H9 (cell line): ENCODE results near the gene CHRND. TPM values are rescaled to one million over a fixed set of nuclear protein-coding genes. Genes with fewer than 3 reads are reported as not detected.

Experiments used
- DNase-seq: peaks from one replicate; pipeline ENCODE4 v3.0.0-alpha.2; 2017
- H2AFZ ChIP-seq: one replicate; pipeline ENCODE4 v1.6.1; 2013; ENCODE audit warnings: mild to moderate bottlenecking, low read length, control low read depth, moderate library complexity
- H2AK5ac ChIP-seq: 2 replicates; pipeline ENCODE4 v1.6.1; 2013; ENCODE audit warnings: low read length, control low read depth, mixed read lengths; ENCODE audit not compliant: insufficient read length
- H2BK120ac ChIP-seq: one replicate; pipeline ENCODE4 v1.6.1; 2013; ENCODE audit warnings: low read depth, mild to moderate bottlenecking, low read length, control low read depth, inconsistent platforms; ENCODE audit not compliant: poor library complexity, severe bottlenecking
- H2BK12ac ChIP-seq: 2 replicates; pipeline ENCODE4 v1.6.1; 2013; ENCODE audit warnings: low read length, control low read depth, mixed read lengths, low read depth; ENCODE audit not compliant: insufficient read length
- H2BK15ac ChIP-seq: 2 replicates; pipeline ENCODE4 v1.6.1; 2013; ENCODE audit warnings: low read depth, low read length, control low read depth
- H2BK20ac ChIP-seq: one replicate; pipeline ENCODE4 v1.6.1; 2013; ENCODE audit warnings: low read depth, mild to moderate bottlenecking, low read length, control low read depth, inconsistent platforms; ENCODE audit not compliant: poor library complexity, severe bottlenecking
- H2BK5ac ChIP-seq: 2 replicates; pipeline ENCODE4 v1.6.1; 2013; ENCODE audit warnings: low read length, control low read depth, mixed read lengths; ENCODE audit not compliant: insufficient read length
- H3K14ac ChIP-seq: 2 replicates; pipeline ENCODE4 v1.6.1; 2013; ENCODE audit warnings: low read length, control low read depth; ENCODE audit not compliant: insufficient read depth
- H3K18ac ChIP-seq: 2 replicates; pipeline ENCODE4 v1.6.1; 2013; ENCODE audit warnings: low read depth, mild to moderate bottlenecking, mixed read lengths, low read length, control low read depth; ENCODE audit not compliant: insufficient read length
- H3K23ac ChIP-seq: 2 replicates; pipeline ENCODE4 v1.6.1; 2013; ENCODE audit warnings: low read length, control low read depth, mixed read lengths, low read depth; ENCODE audit not compliant: insufficient read length
- H3K23me2 ChIP-seq: 2 replicates; pipeline ENCODE4 v1.6.1; 2013; ENCODE audit warnings: low read depth, mild to moderate bottlenecking, mixed read lengths, low read length, control low read depth; ENCODE audit not compliant: insufficient read length, poor library complexity, severe bottlenecking
- H3K27ac ChIP-seq: 2 replicates; pipeline ENCODE4 v1.5.1; 2013; ENCODE audit warnings: low read length, control low read depth, mixed read lengths, low read depth; ENCODE audit not compliant: insufficient read length
- H3K27me3 ChIP-seq: 2 replicates; pipeline ENCODE4 v1.6.1; 2013; ENCODE audit warnings: low read length, control low read depth, inconsistent platforms; ENCODE audit not compliant: insufficient read depth
- H3K4ac ChIP-seq: 2 replicates; pipeline ENCODE4 v1.6.1; 2013; ENCODE audit warnings: low read depth, mild to moderate bottlenecking, control low read depth, inconsistent platforms, low read length, moderate library complexity
- H3K4me1 ChIP-seq: 2 replicates; pipeline ENCODE4 v1.6.1; 2013; ENCODE audit warnings: low read length, control low read depth, inconsistent platforms; ENCODE audit not compliant: insufficient read depth
- H3K4me2 ChIP-seq: 2 replicates; pipeline ENCODE4 v1.6.1; 2013; ENCODE audit warnings: low read length, control low read depth, mixed read lengths; ENCODE audit not compliant: insufficient read length, insufficient read depth
- H3K56ac ChIP-seq: 2 replicates; pipeline ENCODE4 v1.6.1; 2013; ENCODE audit warnings: low read depth, mild to moderate bottlenecking, mixed read lengths, low read length, control low read depth; ENCODE audit not compliant: insufficient read length
- H3K79me1 ChIP-seq: 2 replicates; pipeline ENCODE4 v1.6.1; 2013; ENCODE audit warnings: low read depth, mild to moderate bottlenecking, moderate library complexity, low read length, control low read depth, inconsistent platforms; ENCODE audit not compliant: insufficient read depth, poor library complexity, severe bottlenecking
- H3K79me2 ChIP-seq: 2 replicates; pipeline ENCODE4 v1.6.1; 2013; ENCODE audit warnings: low read length, control low read depth, inconsistent platforms; ENCODE audit not compliant: insufficient read depth
- H3K9ac ChIP-seq: 2 replicates; pipeline ENCODE4 v1.6.1; 2013; ENCODE audit warnings: low read length, control low read depth, mixed read lengths; ENCODE audit not compliant: insufficient read length; ENCODE audit errors: extremely low read depth
- H3K9me3 ChIP-seq: one replicate; pipeline ENCODE4 v1.6.1; 2013; ENCODE audit warnings: low read depth, low read length, inconsistent platforms; ENCODE audit not compliant: control insufficient read depth
- H3T11ph ChIP-seq: one replicate; pipeline ENCODE4 v1.6.1; 2013; ENCODE audit warnings: mild to moderate bottlenecking, low read length, control low read depth, inconsistent platforms
- H4K20me1 ChIP-seq: one replicate; pipeline ENCODE4 v1.6.1; 2013; ENCODE audit not compliant: control insufficient read depth, insufficient read length, insufficient read depth
- H4K5ac ChIP-seq: 2 replicates; pipeline ENCODE4 v1.6.1; 2013; ENCODE audit warnings: low read depth, mild to moderate bottlenecking, mixed read lengths, low read length, control low read depth; ENCODE audit not compliant: insufficient read length
- H4K8ac ChIP-seq: replicated peaks from 2 replicates; pipeline ENCODE4 v1.6.1; 2013; ENCODE audit warnings: low read length, control low read depth, mixed read lengths, low read depth; ENCODE audit not compliant: insufficient read length
- H4K91ac ChIP-seq: 2 replicates; pipeline ENCODE4 v1.6.1; 2013; ENCODE audit warnings: low read depth, mild to moderate bottlenecking, moderate library complexity, mixed read lengths, low read length, control low read depth; ENCODE audit not compliant: insufficient read length
- H3K27ac Mint-ChIP-seq, 3 experiments: 2 replicates in 2 of 3; 3 replicates in 1 of 3; pipeline ENCODE4 v1.8.0; 2020 to 2021; ENCODE audit warnings: mixed read lengths in 3 of 3, mild to moderate bottlenecking in 1 of 3, moderate library complexity in 1 of 3
- H3K27me3 Mint-ChIP-seq: 2 replicates; pipeline ENCODE4 v1.8.0; 2021; ENCODE audit warnings: low read depth, mild to moderate bottlenecking, moderate library complexity, mixed read lengths
- H3K36me3 Mint-ChIP-seq, 3 experiments: 2 replicates in 2 of 3; 3 replicates in 1 of 3; pipeline ENCODE4 v1.8.0; 2020 to 2021; ENCODE audit warnings: low read depth in 3 of 3, mixed read lengths in 3 of 3; ENCODE audit not compliant: insufficient read depth in 1 of 3
- H3K4me1 Mint-ChIP-seq, 2 experiments: 2 replicates each; pipeline ENCODE4 v1.8.0; 2020; ENCODE audit warnings: mixed read lengths in 2 of 2
- H3K4me3 Mint-ChIP-seq, 2 experiments: 2 replicates in 1 of 2; 3 replicates in 1 of 2; pipeline ENCODE4 v1.8.0; 2020 to 2021; ENCODE audit warnings: mild to moderate bottlenecking in 2 of 2, mixed read lengths in 2 of 2, moderate library complexity in 1 of 2
- H3K9me3 Mint-ChIP-seq, 2 experiments: 2 replicates in 1 of 2; 3 replicates in 1 of 2; pipeline ENCODE4 v1.8.0; 2020; ENCODE audit warnings: mild to moderate bottlenecking in 2 of 2, mixed read lengths in 2 of 2, moderate library complexity in 1 of 2
- WGBS: extraction: QIAGEN DNeasy Blood & Tissue Kit; methylation state at CpG from one replicate; pipeline ENCODE4 v1.1.7; 2013; ENCODE audit warnings: missing lambda C conversion rate, low lambda C conversion rate, mixed read lengths; ENCODE audit not compliant: insufficient read length; ENCODE audit errors: extremely low coverage; 5-methylcytosine and 5-hydroxymethylcytosine counted together
- total RNA-seq: library from RNA; stranded (reverse); gene quantifications from 2 replicates; pipeline ENCODE4 v1.2.1, GENCODE V29; 2021
- TF ChIP-seq, protein P1 (sequence below): fragments of 200-600 bp; sonication (generic); conservative IDR thresholded peaks from 3 replicates; pipeline ENCODE4 v1.8.0; 2021; ENCODE audit warnings: antibody characterized with exemption, mild to moderate bottlenecking

Gene CHRND
- total RNA-seq, 1 experiment from 2014 or later, result not detected

- Histone ChIP-seq H2BK5ac (no peak overlapping the region), H3K9me3 (no peaks in the 10 kb centered on the region), H2AFZ (no peak overlapping the region), H3K18ac (no peak overlapping the region), H2BK15ac (no peak overlapping the region), H3T11ph (no peak overlapping the region), H3K56ac (no peak overlapping the region), H4K5ac (no peak overlapping the region), H2AK5ac (no peak overlapping the region), H2BK20ac (no peak overlapping the region), H3K4me1 (no peaks in the 10 kb centered on the region; the same call in 1 of the 2 replicates), H4K91ac (no peak overlapping the region), H4K20me1 (no peaks in the 10 kb centered on the region), H3K27me3 (no peaks in the 10 kb centered on the region), H3K79me2 (peaks cover 9% of the 10 kb centered on the region; the same call in 1 of the 2 replicates), H3K4me2 (no peak overlapping the region), H3K14ac (no peak overlapping the region), H2BK12ac (no peak overlapping the region), H2BK120ac (no peak overlapping the region), H3K79me1 (peaks cover 6% of the 10 kb centered on the region), H3K23ac (no peak overlapping the region), H3K23me2 (peaks cover under 1% of the 10 kb centered on the region), H4K8ac (no peak overlapping the region), H3K27ac (no peak overlapping the region), H3K4ac (no peak overlapping the region), H3K9ac (no peak overlapping the region)
- Mint-ChIP-seq H3K9me3 (no peaks in the 10 kb centered on the region), H3K36me3 (peaks cover 21 to 53% (median 47%) of the 10 kb centered on the region in 3 experiments; a peak in 6 of 7 replicates), H3K27ac (no peak overlapping the region), H3K4me1 (peaks cover 5% of the 10 kb centered on the region in 2 experiments), H3K4me3 (no peak overlapping the region), H3K27me3 (no peaks in the 10 kb centered on the region)
- no CpG with 5 or more reads among the region's 3 CpGs for WGBS
- TF ChIP-seq, protein P1, sequence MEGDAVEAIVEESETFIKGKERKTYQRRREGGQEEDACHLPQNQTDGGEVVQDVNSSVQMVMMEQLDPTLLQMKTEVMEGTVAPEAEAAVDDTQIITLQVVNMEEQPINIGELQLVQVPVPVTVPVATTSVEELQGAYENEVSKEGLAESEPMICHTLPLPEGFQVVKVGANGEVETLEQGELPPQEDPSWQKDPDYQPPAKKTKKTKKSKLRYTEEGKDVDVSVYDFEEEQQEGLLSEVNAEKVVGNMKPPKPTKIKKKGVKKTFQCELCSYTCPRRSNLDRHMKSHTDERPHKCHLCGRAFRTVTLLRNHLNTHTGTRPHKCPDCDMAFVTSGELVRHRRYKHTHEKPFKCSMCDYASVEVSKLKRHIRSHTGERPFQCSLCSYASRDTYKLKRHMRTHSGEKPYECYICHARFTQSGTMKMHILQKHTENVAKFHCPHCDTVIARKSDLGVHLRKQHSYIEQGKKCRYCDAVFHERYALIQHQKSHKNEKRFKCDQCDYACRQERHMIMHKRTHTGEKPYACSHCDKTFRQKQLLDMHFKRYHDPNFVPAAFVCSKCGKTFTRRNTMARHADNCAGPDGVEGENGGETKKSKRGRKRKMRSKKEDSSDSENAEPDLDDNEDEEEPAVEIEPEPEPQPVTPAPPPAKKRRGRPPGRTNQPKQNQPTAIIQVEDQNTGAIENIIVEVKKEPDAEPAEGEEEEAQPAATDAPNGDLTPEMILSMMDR, result no peak
- DNase-seq, result no peak
Measured at GRCh38 chr2:232556426-232556825, 30.5 kb downstream of the CHRND start.
